HG03280 (cell line): ENCODE results near the gene MLIP.
"Not testable (repeated sequence)": the region's sequence is repeated elsewhere in the genome, so short reads cannot be mapped to it uniquely, and the experiment has no call there.

Source experiments
- ATAC-seq: cut with Tn5 transposase; IDR thresholded peaks from one replicate; pipeline ENCODE4 v1.9.1; 2021; ENCODE audit warnings: mild to moderate bottlenecking, moderate library complexity; ENCODE audit not compliant: unreplicated experiment

Gene MLIP

DNA sequence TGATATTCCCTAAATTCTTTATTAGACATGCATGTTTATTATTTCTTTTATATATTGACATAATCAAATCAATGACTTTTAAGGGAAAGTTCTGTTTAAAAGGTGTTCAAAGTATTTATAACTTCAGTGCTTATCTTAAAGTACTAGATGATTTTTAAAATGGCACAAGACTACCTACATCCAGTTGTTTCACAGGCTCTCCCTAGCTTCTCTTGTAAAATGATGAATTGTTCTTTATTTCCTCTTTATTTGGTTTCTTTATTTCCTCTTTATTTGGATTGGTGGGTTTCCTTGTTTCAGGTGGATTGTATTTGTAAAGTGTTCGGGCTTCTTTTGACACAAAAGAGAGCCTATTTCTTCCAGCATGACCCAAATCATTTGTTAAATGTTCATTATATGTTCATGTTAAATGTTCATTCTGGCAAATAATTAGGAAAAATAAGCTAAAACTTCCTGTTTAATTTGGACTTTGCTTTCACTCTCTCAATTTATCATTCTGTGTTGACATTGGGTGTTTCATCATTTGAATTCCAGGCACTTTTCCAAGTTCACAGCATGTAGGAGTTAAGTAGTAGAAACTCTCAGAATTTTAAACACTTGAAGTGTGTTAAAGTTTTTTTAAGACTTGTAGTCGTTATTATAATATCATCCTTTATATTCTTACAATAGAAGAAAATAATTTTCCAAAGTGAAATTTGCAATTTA is 24.6 kb downstream of the MLIP start:
- no peak for ATAC-seq

DNA sequence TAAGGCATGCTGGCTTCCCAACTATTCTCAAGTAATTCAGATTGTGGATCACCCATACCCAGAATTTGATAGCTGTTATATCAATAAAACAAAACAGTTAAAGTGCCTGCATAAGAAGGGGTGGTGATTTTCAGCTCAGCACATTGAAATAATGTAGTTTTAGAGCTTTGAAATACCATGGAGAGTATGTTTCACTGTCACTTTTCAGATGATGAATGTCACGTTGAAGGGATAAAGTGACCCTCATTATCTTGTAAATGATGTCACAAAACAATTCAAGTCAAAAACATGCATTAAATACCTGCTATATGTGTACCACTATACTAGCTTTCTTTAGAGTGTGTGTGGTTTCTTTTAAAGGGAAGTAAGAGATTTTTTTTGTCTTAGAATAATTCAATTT is 27.6 kb downstream of the MLIP start:
- no peak for ATAC-seq

DNA sequence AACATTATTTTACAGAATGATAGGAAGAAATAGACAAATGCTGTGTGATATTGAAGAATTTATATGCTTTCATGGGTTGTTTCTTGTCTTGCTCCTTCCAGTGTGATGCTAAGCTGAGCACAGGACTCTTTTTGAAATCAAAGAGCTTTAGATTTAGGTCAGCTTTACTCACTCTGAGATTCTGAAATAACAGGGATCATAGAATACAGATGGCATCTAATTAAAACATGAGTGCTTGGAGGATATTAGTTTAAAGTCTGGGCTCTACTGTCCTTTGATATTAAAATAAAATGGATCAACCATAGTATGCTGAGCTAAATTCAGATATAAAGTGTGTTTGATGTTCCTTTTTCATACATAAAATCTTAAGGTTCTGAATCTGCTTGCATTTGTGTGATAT is 29.6 kb downstream of the MLIP start:
- ATAC-seq, result no peak

DNA sequence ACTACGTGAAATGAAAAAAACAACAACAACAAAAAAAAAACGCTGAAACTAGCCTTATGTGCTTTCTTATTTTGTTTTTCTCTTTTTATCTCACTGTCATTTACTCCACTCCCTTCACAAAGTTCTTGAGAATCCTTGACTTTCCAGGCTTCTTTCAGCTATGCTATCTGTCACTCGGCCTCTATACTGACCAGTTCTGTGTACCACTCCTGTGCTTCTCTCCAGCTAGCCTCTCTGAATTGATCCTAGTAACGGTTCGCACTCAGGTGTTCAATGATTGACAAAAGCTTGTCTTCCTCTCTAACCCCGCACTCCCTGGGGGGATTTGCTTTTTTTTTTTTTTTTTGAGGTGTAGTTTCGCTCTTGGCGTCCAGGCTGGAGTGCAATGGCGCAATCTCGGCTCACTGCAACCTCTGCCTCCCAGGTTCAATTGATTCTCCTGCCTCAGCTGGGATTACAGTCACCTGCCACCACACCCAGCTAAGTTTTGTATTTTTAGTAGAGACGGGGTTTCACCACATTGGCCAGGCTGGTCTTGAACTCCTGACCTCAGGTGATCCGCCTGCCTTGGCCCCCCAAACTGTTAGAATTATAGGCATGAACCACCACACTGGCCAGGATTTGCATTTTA is 31.8 kb downstream of the MLIP start:
- no peak for ATAC-seq

DNA sequence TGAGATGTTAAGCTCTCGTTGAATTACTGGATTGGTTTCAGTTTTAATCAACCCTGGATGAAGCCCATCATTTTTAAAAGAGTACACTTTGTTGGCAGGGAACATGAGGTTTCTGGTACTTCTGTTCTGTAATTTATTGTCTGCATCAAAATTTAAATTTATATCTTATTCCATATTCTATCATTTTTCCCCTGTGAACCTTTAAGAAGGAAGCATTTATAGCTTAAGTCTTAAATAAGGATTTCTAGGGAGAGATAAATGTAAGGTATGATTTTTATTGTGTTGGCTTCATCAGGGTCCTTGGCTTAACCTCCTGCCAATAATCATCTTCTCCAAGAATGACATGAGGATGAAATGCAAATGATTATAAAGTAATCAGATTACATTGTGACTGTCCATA is 40.6 kb downstream of the MLIP start:
- no peak for ATAC-seq

DNA sequence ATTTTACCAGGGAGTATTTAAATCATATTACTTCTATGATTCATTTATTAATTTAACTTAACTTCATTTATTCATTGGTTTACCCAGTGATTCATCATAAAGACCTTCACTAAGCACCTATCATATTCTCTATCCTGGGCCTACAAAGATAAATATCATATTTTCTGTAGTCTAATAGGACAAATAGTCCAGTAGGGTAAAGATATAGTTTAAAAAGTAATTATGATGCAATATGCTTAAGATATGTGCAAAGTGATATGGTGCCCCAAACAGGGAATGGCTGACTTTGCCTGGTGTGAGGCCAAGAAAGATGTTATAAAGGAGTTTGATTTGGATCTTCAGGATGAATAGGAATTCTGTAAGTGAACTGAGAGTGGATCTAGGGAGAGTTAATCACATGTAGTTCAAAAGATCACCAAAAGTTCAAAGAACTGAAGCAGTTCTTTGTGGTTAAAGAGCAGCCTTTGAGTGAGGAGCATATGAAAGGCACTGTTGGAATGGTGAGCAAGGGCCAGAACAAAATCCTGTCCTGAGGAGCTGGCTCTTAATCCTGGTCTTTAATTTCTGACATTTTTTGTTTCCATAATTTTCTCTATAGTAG is 45.5 kb downstream of the MLIP start:
- no peak for ATAC-seq

DNA sequence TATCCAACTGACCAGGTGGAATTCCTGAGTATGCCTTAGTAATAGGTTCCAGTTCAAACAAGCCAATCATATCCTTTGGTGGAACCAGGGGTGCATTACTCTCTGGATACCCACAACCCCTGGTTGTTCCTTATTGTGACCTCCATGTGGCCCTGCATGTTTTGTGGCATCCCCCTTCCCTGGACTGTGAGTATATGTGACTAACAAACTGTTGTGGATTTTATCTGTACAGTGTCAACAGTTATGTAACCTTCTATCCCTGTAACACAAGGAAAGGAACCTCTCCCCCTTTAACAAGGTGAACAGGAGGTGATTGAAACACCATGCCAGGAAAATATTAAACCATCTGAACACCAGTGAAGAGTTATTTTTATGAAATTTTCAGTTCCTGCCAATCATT is 46.2 kb downstream of the MLIP start:
- no peak for ATAC-seq

DNA sequence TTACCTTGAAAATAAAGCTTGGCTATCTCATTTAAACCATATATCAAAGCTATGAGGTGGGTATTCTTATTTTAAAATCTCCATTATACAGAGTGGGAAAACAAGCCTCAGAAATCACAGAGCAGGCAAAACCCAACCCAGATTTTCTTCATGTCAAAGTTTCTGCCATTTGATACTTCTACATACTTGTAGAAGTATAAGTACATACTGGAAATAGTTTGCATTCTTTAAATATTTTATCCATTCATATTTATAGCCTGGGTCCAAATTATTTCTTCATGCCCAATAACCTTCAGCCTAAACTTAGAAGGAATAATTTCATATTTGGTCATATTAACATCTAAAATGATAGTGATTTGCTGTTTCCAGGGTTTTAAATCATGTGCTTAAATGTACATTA is 61.8 kb downstream of the MLIP start:
- no peak for ATAC-seq

DNA sequence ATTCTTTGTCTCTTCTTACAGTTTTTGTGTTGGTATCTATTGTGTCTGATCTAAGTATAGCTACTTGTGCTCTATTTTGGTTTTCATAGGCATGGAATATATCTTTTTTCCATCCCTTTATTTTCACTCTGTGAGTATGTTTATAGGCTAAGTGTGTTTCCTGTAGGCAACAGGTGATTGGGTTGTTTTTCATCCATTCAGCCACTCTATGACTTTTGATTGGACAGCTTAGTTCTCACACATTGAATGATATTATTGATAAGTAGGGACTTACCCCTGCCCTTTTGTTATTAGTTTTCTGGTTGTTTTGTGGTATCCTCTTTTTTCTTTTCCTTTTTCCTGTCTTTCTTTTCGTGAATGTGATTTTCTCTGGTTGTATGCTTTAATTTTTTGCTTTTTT is 67.9 kb downstream of the MLIP start:
- ATAC-seq, result no peak

DNA sequence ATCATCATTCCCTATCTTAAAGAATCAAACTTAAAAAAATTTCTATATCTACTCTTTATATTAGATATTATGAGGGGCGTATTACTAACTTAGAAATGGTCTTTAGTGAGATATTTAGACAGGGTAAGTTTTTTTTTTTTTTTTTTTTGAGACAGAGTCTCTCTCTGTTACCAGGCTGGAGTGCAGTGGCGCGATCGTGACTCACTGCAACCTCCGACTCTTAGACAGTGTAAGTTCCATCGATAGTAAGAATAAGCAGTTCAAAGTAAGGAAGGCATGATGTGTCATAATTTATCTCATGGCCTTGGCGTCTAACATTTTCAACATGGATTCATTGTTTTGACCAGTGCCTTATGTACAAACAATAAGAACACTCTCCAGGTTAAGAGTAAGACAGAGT is 72.4 kb downstream of the MLIP start:
- ATAC-seq, result no peak

DNA sequence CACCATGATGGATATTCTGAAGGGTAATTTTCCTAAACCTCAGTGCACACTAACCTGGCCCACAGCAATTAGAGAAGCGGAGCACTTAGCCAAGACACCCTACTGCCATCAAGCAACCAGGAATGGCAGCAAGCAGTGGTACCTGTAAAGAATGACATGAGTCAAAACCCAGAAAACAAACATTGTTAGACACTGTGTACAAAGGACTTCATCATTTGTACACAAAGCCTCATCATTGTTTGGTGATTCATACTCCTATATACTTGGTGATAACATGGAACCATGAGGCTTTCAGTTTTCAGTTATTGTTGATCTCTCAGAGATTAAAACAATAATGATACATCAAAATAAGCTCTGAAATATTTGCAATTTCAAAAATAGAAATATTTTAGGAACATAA is 74.6 kb downstream of the MLIP start:
- ATAC-seq, result no peak

DNA sequence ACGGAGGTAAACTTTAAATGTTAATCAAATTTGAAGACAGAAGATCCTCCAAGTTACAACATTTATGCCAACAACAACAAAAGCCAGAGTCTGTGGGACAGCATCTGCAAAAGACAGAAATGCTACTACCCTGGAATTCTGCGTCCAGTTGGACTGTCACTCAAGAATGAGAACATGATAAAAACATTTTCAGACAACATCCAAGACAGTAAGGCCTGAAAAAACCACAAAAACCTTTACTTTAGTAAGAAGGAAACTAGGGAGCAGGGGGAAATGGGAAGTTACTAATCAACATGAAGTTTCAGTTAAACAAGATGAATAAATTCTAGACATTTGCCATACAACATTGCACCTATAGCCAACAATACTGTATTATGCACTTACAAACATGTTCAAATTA is 77.6 kb downstream of the MLIP start:
- ATAC-seq, result no peak

DNA sequence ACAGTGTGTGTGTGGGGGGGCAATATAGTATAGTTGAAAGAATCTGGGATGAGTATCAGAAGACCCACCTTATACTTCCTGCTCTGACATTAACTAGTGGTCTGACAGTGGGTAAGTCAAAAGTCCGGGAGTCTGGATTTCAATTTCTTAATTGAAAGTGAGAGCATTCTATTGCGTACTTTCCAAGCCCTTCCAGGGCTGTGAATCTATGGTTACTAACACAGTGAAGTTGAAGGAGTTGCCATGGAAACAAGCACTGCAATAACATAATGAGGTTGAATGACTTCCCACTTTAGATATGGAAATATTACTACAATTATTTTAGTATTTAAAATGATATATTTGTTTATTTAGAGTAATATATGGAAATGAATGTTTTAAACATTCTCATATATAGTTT is 80.2 kb downstream of the MLIP start:
- no peak for ATAC-seq

DNA sequence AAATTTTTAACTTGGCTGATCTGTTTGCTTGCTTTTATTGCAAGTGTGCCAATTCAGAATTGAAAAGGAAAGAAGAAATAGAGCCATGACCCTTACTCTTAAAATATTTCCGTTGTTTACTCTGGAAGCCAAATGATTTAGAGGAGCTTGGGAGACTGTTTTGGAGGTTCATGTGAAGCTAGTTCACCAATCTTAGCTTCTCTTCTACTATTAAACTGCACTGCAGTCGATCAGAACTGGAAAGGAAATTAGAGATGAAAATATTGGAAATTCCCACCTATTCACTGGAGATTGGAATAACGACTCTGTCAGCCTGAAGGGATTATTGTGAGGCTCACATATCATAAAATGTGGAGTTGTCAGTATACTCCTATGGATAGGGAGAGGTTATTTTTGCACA is 81.8 kb downstream of the MLIP start:
- ATAC-seq, result no peak

DNA sequence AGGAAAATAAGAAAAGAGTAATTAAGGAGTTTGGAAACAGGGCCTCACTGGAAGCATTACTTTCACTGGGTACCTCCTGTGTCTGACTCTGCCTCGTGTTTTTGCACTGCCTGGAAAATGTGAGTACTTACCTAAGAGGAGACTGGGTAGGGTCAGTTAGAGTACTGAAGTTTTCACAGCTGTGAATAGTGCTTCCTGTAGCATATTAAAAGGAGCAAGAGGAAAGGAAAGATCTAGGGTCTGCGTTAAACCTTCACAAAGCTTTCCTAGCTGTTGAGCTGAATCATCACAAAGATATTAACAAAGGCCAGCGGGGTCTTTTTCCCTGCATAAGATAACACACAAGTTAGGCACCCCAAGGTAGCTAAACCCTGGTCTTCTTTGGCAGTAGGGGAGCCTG is 82.3 kb downstream of the MLIP start:
- no peak for ATAC-seq

DNA sequence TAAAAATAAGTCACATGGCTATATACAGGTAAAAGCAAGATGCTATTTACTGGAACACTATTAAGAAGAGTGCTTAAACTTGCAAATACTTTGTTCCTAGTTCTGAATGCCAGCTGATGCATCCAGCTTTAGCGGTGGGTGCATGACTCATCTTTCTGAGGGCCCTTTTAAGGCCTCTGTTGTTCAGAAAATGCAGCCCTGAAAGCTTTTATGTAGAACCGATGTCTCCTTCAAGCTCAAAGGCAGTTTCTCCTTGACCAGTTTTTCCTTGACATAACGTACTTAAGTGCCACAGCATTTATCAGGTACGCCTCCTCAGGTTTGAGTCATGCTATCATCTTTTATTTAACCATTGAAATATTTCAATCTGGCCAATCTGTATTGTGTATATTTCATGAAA is 82.8 kb downstream of the MLIP start:
- no peak for ATAC-seq

DNA sequence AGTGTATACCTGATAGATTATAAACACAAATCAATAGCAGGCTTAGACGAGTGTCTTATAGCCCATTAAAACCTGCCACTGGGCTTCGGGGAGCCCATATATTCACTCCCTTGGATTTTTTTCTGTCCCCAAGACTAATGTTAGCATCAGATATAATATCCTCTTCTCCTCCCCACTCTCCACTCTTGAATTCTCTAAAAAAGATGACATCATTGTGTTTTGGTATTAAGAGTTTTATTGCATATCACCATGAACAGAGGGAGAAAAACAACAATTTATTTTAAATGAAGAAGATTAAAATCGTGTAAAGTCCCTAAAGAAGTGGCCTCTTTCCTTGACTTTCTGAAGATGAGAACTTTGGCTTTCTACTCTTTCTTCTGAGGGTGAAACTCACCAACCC is 84.4 kb downstream of the MLIP start:
- ATAC-seq, result no peak

DNA sequence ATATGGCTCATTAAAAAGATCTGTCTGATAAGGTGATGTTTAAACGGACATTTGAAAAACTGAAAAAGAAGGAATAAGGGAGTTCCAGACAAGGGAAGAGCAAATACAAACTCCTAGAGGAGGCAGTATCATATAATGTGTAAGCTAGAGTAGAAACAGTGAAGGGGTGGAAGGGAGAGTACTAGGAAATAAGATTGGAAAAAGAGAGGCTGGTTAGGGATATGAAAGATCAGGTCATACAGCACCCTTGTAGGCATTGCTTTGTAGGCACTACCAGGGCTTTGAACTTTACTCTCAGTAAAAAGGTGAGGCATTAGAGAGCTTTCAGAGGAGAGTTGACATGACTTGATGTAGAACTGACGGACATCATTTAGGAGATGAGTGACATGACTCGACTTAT is 85.7 kb downstream of the MLIP start:
- no peak for ATAC-seq

DNA sequence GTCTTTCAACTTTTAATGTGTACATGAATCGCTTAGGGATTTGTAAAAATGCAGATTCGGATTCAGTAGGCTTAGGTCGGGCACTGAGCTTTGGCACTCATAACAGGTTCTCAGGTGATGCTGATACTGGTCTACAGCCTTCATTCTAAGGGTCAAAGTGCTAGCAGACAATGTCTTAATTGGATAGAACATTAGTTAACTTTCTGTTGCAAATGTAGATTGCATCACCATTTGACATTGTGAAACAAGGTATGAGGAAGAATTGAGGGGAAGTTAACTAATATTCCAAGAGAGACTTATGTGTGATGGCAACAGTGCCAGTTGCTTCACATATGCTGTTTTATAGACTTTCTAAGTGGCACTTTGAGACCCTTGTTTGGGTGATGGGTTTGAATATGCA is 86.9 kb downstream of the MLIP start:
- no peak for ATAC-seq

DNA sequence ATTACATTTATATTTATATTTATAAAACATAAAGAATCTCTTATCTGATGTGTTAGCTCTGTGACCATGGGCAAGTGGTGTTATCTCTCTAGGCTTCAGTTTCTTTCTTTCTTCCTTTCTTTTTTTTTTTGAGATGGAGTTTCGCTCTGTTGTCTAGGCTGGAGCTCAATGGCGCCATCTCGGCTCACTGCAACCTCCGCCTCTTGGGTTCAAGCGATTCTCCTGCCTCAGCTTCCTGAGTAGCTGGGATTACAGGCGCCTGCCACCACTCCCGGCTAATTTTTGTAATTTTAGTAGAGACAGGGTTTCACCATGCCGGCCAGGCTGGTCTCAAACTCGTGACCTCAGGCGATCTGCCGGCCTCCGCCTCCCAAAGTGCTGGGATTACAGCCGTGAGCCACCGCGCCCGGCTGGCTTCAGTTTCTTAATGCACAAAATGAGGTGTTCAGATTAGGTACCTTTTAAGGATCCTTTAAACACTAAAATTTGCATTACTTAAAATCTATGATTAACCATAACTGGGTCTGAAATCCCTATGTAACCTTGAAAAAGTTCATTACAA is 92.3 kb downstream of the MLIP start:
- not testable (repeated sequence) for ATAC-seq

DNA sequence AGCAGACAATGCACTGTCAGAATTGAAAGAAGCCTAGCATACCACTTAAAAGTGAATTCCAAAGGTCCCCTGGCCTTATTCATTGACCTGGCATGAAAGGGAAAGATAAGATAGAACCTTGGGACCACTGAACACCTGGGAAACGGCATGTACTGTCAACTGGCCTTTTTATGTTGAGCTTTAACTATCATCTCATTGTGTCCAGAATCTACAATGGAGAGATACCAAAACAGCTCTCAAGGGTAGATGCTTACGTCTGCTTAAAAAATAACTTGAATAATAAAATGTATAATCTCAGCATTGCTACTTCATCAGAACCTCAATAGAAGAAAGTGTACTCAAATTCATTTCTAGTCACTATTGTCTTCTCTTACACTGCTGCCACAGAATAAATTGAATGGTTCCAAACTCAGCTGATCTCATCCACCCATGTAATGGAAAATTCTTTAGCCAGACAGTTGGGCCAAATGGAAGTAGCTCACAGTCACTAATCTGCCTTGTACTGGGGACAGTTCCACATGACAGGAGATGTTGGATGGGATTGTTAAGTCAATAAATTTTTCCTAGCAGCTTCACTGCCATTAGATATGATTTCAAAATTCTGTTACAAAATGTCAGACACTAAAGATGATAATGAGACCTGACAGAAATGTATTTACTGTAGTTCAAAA is 93.8 kb downstream of the MLIP start:
- no peak for ATAC-seq

DNA sequence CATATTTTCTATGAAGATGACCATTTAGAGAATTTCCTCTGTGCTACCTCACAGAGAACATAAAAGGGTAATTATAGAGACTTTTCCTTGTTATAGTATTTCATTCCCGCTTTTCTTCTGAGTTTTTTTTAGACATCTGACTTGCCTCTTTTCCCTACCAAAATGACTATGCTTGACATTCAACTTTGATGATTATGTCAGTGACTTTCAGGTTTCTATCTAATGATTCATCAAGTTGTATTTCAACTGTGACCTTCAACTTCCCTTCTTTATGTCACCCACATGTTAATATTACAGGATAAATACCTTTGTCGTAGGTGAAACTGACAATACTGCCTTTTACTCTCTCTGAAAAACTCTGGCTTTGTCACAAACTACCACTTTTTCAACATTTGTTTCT is 95.3 kb downstream of the MLIP start:
- no peak for ATAC-seq
